Embryonic facial prominence (tissue), 1 donor: ENCODE data around the gene GSDMA.
"Not testable (repeated sequence)": the region's sequence is repeated elsewhere in the genome, so short reads cannot be mapped to it uniquely, and the experiment has no call there.

Experiments used
- DNase-seq: peaks from one replicate; pipeline ENCODE4 v3.0.0-alpha.2; 2016; ENCODE audit errors: extremely low spot score

The GSDMA gene

DNA sequence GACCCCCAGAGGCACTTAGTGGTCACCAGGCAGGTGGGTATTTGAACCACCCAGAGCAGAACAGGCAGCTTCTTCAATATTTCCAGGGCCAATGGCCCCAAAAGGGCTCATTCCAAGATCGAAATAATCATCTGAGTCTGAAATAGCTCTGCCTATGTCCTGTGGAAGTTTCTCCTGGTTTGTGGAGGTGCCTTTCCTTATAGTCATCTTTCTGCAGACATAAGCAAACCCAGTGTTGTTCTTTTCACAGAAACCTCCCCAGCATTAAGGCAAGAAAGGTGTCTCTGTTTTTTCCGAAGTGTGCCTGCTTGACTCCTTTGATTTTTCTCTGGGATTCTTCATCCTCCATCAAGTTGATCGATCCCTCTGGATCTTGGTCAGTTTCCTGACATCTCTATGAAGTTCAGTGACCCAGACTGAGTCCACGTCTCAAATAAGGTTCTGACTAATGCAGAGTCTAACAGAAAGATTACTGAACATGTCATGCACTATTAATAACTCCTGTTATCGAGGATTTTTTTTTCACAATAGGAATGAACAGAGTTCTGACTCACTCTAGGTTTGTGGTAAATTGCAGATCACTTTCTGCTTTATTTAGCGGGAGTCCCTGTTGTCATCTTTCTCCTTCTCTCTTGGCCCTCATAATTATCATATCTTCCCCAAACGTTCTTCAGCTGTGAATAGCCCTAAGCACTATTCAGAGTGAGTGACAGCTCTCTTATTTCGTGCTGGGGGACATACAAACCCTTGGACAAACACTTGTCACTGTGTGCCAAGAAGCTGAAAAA, 33.8 kb upstream of the GSDMA start:
- DNase-seq = no peak

DNA sequence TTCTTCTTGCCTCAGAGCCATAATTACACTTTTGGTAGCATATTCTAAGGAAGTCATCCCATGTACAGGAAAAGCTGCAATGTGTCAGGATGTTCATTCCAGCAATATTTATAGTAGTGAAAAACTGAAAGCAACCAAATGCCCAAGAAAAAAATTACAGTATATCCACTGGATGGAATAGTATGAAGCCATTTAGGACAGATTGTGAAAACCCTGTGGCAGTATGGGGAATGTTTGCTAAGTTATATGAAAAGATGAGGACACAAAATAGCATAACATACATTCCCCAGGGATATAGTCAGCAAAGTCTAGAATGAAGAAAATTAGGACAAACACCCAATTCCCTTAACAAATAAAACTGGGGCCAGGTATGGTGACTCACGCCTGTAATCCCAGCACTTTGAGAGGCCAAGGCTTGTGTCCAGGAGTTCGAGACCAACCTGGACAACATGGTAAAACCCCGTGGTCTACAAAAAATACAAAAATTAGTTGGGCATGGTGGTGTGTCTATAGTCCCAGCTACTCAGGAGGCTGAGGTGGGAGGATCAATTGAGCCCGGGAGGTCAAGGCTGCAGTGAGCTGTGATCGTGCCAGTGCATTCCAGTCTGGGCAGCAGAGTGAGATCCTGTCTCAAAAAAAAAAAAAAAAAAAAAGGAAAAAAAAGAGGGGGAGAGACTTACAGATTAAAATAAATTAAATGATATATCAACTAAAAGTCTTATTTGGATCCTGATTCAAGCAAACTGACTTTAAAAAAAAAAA, 33.0 kb upstream of the GSDMA start:
- DNase-seq = no peak

DNA sequence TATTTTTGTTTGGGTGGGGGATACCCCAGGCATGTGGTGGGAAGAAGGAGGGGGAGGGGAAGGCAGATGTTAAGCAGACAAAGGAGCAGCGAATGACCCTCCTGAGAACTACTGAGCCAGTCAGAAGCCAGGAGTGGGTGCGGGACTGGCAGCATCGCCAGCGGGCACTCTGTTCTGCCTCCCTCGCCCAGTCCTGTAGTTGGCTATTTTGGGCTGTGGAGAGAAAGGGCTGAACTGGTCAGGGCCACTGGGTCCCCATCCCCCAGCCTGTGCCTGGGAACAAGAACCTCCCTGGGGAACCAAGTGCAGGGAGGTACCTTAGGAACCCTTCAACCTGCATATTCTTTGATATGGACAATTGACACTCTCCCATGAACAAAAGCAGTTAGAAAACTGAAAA, 28.9 kb upstream of the GSDMA start:
- DNase-seq = no peak

DNA sequence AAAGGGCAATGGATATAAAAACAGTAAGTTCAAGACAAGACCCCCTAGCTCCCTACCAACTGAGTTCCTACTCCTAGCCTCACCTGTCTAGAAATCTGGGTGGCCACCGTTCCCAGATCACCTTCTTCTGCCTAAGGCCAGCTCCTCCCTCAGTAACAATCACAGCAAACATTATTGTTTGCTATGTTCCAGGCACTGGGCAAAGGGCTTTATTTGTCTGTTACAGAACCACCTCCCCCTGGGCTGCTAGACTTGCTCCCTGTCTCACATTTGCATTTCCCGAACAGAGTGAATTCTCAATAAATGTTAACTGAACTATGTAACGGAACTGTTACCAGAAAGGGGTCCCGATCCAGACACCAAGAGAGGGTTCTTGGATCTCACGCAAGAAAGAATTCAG, 28.5 kb upstream of the GSDMA start:
- DNase-seq = no peak

DNA sequence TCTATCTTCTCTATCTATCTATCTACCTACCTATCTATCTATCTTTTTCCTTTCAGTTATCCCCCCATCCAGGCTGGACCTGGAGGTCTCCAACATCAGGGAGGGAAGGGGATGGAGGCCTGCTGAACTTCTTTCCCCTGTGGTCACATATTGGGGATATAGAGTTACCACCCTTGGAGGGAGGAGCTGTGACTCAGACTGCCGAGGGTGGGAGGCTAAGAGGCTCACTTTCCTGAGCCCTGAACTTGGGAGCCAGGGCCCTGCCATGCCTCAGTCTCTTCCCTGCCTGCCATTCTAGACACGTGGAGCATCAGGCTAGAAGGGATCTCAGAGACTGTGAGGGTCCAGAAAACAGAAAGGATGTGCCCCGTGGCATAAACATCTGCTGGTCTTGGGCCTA, 26.9 kb upstream of the GSDMA start:
- DNase-seq = no peak

DNA sequence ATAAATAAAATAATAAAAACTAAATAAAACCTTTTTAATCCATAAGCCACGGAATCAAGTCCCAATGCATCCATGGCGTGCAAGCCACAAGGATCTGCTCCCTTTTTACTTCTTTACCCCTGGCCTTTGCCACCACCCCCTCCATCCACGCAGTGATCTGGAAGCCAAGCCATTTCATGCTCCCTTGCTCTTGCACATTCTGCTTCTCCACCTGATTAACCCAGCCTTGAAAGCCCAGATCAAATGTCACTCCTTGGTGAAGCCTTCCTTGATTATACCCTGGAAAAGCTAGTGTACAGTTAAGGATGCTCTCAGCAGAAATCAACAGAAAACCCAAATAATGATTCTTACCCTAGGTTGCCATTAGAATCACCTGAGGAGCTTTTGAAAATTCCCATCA, 25.4 kb upstream of the GSDMA start:
- no peak for DNase-seq

DNA sequence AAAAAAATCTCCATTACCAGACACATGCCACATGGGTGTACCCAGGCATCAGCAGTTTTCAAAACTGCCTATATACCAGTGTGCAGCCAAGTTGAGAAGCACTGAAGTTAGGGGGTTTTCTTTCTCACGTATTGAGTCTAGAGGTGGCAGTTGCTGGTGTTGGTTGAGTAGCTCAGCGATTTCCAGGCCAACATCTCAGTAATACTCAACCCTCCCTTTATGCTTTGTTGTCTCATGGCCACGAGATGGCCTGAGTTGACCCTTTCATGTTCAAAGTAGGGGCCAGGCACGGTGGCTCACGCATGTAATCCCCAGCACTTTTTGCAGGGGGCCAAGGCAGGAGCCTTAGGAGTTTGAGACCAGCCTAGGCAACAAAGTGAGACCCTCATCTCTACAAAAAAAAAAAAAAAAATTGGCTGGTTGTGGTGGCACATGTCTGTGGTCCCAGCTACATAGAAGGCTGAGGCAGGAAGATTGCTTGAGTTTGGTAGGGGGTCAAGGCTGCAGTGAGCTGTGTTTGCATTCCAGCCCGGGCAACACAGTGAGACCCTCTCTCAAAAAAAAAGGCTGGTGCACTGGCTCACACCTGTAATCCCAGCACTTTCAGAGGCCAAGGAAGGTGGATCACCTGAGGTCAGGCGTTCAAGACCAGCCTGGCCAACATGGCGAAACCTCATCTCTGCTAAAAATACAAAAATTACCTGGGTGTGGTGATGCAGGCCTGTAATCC, 24.5 kb upstream of the GSDMA start:
- no peak for DNase-seq

DNA sequence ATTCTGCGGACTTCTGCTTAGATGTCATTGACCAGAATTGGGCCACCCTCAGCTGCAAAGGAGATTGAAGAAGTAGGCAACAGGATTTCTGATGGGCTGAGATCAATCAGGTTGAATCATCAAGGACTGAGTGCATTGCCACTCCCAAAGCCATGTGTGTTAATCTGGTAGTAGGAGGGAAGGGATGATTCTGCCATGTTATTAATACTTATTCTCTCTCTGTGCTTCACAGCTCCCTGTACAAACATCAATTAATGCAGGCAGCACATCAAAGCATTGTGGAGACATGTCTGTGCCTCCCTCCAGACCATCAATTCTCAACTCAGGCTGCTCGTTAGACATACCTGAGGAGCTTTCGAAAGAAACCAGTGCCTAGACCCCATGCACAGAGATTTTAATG, 23.7 kb upstream of the GSDMA start:
- no peak for DNase-seq

DNA sequence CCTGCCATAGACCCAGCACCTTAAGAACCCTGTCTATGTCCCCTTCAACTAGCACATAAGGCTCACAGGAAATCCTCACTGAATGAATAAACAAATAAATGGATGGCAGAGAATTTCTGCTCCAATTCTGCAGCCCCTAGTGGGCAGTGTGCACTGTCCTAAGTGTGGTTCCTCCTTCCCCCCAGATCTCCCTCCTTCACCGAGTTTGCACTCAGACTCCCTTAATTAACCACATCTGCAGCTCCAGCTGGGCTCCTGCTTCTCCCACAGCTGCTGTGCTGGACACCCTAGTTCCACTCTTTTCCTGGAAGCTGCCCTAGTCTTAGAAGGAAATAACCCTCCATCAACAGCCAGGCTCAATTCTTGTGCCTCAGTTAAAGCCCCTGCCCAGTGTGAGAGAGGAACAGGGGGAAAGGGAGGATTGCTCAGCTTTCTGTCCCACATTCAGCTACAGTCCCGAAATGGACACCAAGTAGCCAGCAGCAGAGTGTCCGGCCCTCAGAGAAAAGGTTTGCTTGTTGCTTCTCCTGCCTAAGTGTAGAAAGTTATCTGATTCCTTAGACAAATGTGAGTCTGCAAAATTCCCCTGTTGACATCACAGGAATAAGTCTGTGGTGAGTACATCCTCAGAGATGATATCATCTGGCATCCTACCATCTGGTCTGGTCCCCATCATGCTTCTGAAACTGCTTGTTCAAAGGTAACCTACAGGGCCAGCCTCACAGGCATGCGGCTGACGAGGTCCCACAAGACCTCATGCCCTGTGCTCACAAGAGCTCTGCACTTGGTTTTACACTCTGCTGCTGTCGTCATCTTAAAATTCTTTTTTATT, 23.0 kb upstream of the GSDMA start:
- no peak for DNase-seq

DNA sequence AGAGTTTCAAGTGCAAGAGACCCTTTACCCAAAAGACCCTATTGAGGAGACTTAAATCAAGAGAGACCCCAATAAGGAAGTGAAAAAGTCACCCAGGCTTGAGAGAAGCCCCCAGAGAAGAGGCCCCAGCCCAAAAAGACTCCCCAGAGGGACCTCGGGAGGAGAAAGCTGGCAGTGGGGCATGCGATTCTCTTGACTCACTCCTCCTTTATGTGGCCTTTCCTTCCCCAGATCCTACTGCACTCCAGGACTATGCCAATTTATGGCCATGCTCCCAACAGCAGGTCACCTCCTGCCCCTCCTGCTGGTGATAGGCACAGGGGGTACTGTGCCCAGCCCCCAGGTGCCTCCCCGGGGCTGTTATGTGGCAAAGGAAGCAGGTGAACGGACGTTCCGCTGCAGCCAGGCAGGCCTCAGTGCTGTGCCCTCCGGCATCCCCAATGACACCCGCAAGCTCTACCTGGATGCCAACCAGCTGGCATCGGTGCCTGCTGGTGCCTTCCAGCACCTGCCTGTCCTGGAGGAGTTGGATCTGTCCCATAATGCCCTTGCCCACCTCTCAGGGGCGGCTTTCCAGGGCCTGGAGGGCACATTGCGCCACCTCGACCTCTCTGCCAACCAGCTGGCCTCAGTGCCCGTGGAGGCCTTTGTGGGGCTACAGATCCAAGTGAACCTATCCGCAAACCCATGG, 19.0 kb upstream of the GSDMA start:
- DNase-seq = no peak

DNA sequence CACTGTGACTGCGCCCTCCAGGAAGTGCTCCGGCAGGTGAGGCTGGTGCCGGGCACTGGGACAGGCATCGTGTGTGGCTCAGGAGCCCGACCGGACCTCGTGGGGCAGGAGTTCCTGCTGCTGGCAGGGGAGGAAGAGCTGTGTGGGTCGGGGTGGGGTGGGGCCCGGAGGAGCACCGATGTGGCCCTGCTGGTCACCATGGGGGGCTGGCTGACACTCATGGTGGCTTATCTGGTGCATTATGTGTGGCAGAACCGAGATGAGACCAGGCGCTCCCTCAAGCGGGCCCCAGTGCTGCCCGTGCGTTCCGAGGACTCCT, 18.5 kb upstream of the GSDMA start:
- DNase-seq = no peak

DNA sequence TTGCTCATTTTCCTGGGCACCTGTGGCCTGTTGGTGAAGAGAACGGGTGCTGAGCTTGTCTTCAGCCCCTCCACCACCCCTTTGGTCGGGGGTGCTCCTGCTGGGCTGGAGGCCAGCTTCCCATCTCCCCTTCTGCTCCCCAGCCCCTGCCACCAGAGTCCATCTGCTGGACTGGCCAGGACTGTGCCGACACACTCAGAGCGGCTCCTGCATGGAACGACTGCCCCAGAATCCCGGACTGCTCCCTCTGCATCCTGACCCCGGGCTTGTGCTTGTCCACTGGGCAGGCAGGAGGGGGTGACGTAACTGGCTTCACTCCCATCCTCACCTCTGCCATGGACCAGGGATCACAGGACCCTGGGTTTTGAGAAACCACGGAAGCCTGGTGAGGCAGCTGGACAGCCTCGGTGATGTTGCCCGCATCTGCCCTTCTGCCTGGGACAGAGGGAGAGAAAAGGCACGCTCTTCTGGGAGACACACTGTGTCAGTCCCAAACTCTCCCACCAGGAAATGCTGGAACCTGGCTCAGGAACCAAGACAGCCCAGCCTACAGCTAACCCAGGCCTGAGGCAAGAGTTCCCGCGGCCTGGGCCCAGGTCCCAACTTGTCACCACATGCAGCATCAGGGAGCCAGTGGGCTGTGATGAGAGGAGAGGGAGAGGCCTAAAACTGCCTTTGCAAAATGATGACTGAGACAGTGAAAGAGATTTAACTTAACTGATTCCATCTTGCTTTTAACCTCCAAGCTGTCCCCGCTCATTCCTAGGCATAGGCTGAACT, 16.1 kb upstream of the GSDMA start:
- no peak for DNase-seq

DNA sequence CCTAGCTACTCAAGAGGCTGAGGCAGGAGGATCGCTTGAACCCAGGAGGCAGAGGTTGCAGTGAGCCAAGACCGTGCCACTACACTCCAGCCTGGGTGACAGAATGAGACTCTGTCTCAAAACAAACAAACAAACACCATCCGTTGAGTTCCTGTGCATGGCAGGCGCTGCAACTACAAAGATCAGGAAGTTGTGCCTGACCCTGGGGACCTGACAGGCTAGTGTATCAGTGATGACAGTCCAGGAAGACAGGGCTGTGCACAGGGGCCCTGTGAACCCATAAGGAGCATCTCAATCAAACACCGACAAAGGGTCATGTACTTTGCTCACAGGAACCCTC, 14.3 kb upstream of the GSDMA start:
- DNase-seq = not testable (repeated sequence)

DNA sequence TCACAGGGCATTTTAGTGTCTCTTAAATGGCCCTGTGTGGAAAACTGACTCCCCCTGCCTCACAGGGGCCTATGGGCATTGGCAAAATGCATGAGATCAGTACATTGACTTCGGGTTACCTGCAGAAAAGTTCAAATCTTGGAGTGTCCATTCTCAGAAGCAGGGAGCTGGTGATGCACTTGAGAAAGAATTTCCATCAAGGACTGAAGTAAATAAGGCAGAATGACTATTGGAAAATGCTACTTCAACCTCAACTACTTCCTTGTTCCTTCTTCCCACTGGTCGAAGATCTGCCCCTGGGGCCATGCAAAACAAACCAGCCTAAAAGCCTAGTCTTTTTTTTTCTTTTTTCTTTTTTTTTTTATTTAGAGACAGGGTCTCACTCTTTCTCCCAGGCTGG, 13.8 kb upstream of the GSDMA start:
- no peak for DNase-seq

DNA sequence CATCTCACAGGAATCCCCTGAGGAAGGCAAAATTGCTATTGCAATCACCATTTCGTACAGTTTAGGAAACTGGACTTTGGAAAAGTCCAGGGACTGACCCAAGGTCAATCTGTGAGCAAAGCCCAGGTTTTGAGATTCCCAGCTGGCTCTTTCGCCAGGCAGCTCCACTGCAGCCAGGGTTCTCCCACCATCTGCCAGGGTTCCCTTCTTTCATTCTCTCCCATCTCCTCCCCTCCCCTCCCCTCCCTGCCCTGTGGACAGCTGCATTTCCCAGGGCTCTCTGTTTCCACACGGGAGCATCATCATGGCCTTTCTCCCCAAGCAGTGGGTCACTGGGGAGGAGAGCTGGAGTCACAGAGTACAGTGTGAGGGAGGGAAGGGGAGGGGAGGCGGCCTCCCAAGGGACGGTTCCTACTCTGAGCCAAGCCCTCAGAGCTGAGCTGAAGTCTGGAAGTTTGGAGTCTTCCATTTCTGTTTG, 11.9 kb upstream of the GSDMA start:
- no peak for DNase-seq

DNA sequence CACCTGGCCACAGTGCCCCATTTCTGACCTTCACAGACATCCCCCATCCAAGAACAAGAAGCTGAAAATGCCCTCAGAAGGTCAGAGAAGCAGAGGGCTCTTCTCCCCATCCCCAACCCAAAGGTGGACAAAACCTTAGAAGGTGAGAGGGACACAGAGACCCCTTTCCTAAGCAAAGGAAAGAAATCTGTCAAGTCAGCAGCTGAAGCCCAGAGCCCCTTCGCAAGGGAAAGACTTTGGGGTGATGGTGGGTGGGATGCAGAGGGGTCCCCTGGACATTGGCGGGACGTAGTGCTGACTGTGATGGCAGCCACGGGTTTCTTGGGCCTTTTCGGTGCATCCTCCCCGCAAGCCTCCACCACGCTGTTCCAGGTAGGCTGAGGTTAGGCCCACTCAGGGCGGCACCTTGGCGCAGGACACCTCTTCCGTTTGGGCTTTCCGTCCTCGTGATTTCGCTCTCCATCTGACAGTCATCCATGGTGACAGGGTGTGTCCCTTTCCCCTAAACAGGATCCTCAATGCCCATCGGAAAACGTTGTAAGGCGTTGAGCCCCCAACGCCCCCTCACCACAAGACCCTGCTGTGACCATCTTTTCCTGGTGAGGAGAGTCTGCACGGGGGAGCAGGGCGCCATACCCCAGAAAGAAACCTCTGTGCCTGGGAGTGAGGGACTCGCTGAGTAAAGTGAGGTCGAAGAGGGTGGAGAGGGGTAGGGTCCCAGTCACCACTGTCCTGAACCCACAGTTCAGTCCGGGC, 10.7 kb upstream of the GSDMA start:
- no peak for DNase-seq

DNA sequence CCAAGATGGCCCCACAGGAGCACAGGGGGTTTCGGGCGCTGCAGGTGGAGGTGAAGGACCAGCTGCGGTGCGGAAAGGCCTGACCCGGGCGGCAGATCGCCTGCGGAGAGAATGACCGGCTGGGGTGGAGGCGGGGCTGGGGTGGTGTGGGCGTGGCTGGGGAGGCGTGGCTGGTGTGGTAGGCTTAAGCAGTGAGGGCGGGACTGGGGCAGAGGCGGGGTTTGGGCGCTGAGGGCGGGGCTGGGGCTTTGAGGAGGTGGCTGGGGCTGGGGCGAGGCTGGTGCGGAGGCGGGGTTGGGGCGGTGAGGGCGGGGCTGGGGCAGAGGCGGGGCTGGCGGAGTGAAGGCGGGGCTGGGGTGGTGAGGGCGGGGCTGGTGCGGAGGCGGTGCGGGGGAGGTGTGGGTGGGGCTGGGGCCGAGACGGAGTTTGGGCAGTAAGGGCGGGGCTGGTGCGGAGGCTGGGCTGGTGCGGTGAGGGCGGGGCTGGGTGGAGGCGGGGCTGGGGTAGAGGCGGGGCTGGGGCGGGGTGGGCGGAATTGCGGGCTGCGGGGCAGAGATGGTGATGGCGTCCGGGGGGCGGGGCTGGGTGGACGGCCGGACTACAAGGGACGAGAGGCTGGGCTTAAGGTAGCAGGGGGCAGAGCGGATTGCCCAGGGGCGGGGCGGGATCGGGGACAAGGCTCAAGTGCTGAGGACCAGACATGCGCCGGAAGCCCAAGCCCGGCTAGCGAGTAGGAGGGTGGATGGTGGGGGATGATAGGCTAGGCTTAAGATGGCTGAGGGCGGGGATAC, 9.9 kb upstream of the GSDMA start:
- DNase-seq = peak; percentile 90

DNA sequence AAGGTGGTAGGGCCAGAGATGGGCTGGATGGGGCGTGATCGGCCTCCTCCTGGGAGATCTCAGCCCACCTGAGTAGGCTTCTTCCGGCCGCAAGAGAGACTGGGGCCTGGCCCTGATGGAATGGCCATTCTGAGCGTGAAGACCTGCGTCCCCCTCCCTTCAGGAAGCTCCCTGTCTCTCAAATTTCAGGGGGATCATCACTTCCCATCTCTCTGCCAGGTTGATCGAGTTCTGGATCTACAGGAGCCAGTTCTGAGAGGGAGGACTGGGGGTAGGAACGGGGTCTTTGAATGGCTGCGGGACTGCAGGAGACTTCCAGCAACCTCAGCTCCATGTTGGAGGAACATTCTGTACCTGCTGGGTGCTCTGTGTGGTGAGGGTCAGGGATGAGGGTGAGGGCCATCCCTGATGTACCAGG, 9.3 kb upstream of the GSDMA start:
- DNase-seq = no peak

DNA sequence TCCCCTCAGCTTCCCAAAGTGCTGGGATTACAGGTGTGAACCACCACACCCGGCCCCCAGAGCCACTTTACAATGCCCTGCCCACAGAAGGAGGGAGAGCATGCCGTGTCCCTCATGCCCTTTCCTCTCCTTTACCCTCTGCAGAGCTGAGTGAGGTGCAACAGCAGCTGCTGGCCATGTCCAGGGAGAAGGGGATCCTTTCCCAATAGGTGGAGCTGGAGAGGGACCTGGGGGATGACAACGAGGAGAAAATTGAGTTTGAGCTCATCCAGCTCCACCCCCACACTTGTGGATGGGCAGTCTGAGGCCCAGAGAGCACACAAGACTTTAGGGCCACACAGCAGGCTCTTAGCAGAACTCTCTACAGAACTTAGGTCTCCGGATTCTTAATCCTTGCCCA, 7.9 kb upstream of the GSDMA start:
- DNase-seq = no peak
